ENCODE measurements around the gene ACRV1.
A peak's percentile ranks its signal among the peaks of the same experiment; 100 is the strongest.

GRCh38 chr11:125637840-125638239 lies 42.8 kb downstream of the ACRV1 start:
- peak; percentile 19; the same call in 1 of the 2 replicates for TF ChIP-seq CTCF (IDR thresholded peaks at IDR 0.05; ENCODE audit: low read depth, low read length)
- TF ChIP-seq EZH2phosphoT487 (IDR thresholded peaks at IDR 0.05; ENCODE audit: low read depth): no peak
